Transverse colon (tissue), 4 donors: ENCODE measurements around the gene RILPL1.

Experiments
- EP300 ChIP-seq: sonication (generic); formaldehyde crosslinking; IDR thresholded peaks from one replicate; pipeline ENCODE4 v1.6.1; 2017; ENCODE audit warnings: antibody characterized with exemption, low read depth
- POLR2A ChIP-seq: fragments of 450-650 bp; IDR thresholded peaks from one replicate; pipeline ENCODE4 v1.6.1; 2016; ENCODE audit warnings: antibody characterized with exemption, mild to moderate bottlenecking, moderate library complexity
- POLR2AphosphoS5 ChIP-seq, 3 donors: sonication (generic); formaldehyde crosslinking; IDR thresholded peaks; one replicate each; pipeline ENCODE4 v1.6.1; 2016; ENCODE audit warnings: antibody characterized with exemption in 3 of 3
- TF ChIP-seq, protein P1 (sequence below), 5 experiments: fragments of 200-600 bp in 3 of 5; fragments of 450-650 bp in 2 of 5; sonication (generic) in 3 of 5; IDR thresholded peaks; 1 replicate in 2 of 5; 2 replicates in 3 of 5; pipeline ENCODE4 v1.5.1; 2016 to 2017; ENCODE audit warnings: antibody characterized with exemption in 5 of 5, inconsistent platforms in 3 of 5, mild to moderate bottlenecking in 2 of 5, moderate library complexity in 1 of 5

DNA sequence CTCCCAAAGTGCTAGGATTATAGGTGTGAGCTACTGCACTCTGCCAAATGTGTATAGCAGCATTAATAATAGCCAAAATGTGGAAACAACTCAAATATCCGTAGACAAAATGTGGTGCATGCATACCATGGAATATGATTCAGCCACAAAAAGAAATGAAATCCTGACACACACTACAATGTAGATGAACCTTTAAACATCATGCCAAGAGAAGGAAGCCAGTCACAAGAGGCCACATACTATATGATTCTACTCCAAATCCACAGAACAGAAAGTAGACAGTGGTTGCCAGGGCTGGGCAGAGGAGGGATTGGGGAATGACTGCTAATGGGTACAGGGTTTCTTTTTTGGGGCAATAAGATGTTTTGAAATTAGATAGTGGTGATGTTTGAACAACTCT lies 43.1 kb upstream of the RILPL1 start:
- TF ChIP-seq, protein P1, sequence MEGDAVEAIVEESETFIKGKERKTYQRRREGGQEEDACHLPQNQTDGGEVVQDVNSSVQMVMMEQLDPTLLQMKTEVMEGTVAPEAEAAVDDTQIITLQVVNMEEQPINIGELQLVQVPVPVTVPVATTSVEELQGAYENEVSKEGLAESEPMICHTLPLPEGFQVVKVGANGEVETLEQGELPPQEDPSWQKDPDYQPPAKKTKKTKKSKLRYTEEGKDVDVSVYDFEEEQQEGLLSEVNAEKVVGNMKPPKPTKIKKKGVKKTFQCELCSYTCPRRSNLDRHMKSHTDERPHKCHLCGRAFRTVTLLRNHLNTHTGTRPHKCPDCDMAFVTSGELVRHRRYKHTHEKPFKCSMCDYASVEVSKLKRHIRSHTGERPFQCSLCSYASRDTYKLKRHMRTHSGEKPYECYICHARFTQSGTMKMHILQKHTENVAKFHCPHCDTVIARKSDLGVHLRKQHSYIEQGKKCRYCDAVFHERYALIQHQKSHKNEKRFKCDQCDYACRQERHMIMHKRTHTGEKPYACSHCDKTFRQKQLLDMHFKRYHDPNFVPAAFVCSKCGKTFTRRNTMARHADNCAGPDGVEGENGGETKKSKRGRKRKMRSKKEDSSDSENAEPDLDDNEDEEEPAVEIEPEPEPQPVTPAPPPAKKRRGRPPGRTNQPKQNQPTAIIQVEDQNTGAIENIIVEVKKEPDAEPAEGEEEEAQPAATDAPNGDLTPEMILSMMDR (IDR thresholded peaks at IDR 0.05): no peak
- no peak for TF ChIP-seq POLR2A
- no peak for TF ChIP-seq POLR2AphosphoS5 (IDR thresholded peaks at IDR 0.05)
- no peak for TF ChIP-seq EP300
